Endothelial cell of umbilical vein (primary cell): Measurements from ENCODE around the gene CKS1B. TPM values are rescaled to one million over a fixed set of nuclear protein-coding genes. Genes with fewer than 3 reads are reported as not detected.

ENCODE experiments used
- BruUV-seq: library from RNA; stranded (reverse); fragments of 400-500 nt; replicated peaks from 2 replicates; lab custom pipeline; 2021; lab: Mats Ljungman, UMichigan
- CTCF ChIA-PET: fragments of 300-600, 350-600 bp; sonication (Branson Sonifier 250); formaldehyde crosslinking; loops from one replicate; lab custom pipeline; 2021; ENCODE audit warnings: antibody characterized with exemption, inconsistent platforms; lab: Charles Lee
- POLR2A ChIA-PET: fragments of 300-600, 350-600 bp; sonication (Branson Sonifier 250); formaldehyde crosslinking; loops from one replicate; lab custom pipeline; 2021; ENCODE audit warnings: antibody characterized with exemption, inconsistent platforms; lab: Charles Lee
- DNase-seq: peaks from one replicate; pipeline ENCODE4 v3.0.0-alpha.2; 2011; ENCODE audit warnings: low read depth, low spot score
- FAIRE-seq: peaks from 2 replicates; lab custom pipeline; 2011; peaks lifted over from hg19 to GRCh38; lab: Jason Lieb, UNC
- H2AFZ ChIP-seq: 2 replicates; pipeline ENCODE4 v1.6.0; 2012; ENCODE audit warnings: low read depth, low read length, control low read depth, inconsistent platforms
- H3K27ac ChIP-seq: 2 replicates; pipeline ENCODE4 v1.5.1; 2011; ENCODE audit warnings: low read depth, mild to moderate bottlenecking, control low read depth, low read length, moderate library complexity; ENCODE audit not compliant: insufficient read depth
- H3K27me3 ChIP-seq, 2 experiments: 2 replicates each; pipeline versions ENCODE4 v1.6.0 to v1.6.1; 2011; ENCODE audit warnings: low read length in 2 of 2, mixed read lengths in 1 of 2; ENCODE audit not compliant: control insufficient read depth in 2 of 2, insufficient read depth in 2 of 2
- H3K36me3 ChIP-seq, 2 experiments: 2 replicates in 1 of 2; 3 replicates in 1 of 2; pipeline ENCODE4 v1.5.1; 2011; ENCODE audit warnings: low read length in 2 of 2, mild to moderate bottlenecking in 1 of 2, moderate library complexity in 1 of 2; ENCODE audit not compliant: control insufficient read depth in 2 of 2, insufficient read depth in 2 of 2; ENCODE audit errors: extremely low read depth in 1 of 2
- H3K4me1 ChIP-seq: 3 replicates; pipeline ENCODE4 v1.5.1; 2011; ENCODE audit warnings: mild to moderate bottlenecking, low read length; ENCODE audit not compliant: control insufficient read depth, insufficient read depth; ENCODE audit errors: extremely low read depth
- H3K4me2 ChIP-seq: 2 replicates; pipeline ENCODE4 v1.6.1; 2011; ENCODE audit warnings: low read length, control low read depth, mixed read lengths; ENCODE audit not compliant: insufficient read depth
- H3K4me3 ChIP-seq, 3 experiments: fragments of 200-600 bp in 1 of 3; sonication (generic), shearing (Covaris generic) in 1 of 3; replicated peaks in 1 of 3; 2 replicates each; pipeline ENCODE4 v1.5.1; 2011 to 2016; ENCODE audit warnings: control low read depth in 3 of 3, low read length in 3 of 3, mild to moderate bottlenecking in 2 of 3, inconsistent platforms in 1 of 3, low read depth in 1 of 3, moderate library complexity in 1 of 3; ENCODE audit not compliant: insufficient read depth in 1 of 3
- H3K79me2 ChIP-seq: 2 replicates; pipeline ENCODE4 v1.6.0; 2012; ENCODE audit warnings: low read length, inconsistent platforms; ENCODE audit not compliant: control insufficient read depth, insufficient read depth
- H3K9ac ChIP-seq: replicated peaks from 2 replicates; pipeline ENCODE3; 2011; ENCODE audit warnings: low read length, control low read depth; ENCODE audit not compliant: insufficient read depth; ENCODE audit errors: extremely low read depth
- H3K9me1 ChIP-seq: replicated peaks from 3 replicates; pipeline ENCODE4 v1.6.0; 2011; ENCODE audit warnings: mild to moderate bottlenecking, low read length; ENCODE audit not compliant: control insufficient read depth, insufficient read depth; ENCODE audit errors: extremely low read depth
- H3K9me3 ChIP-seq: replicated peaks from 2 replicates; pipeline ENCODE4 v1.5.1; 2012; ENCODE audit warnings: low read length, inconsistent platforms; ENCODE audit not compliant: control insufficient read depth, insufficient read depth
- H4K20me1 ChIP-seq: replicated peaks from 2 replicates; pipeline ENCODE3; 2011; ENCODE audit warnings: mild to moderate bottlenecking, low read length; ENCODE audit not compliant: control insufficient read depth, insufficient read depth; ENCODE audit errors: extremely low read depth
- EZH2 ChIP-seq: IDR thresholded peaks from 2 replicates; pipeline ENCODE4 v1.6.1; 2012; ENCODE audit warnings: borderline replicate concordance, low read depth, mild to moderate bottlenecking, moderate library complexity, low read length, inconsistent platforms; ENCODE audit not compliant: severe bottlenecking
- FOS ChIP-seq: IDR thresholded peaks from 2 replicates; pipeline ENCODE4 v1.6.1; 2011; ENCODE audit warnings: mild to moderate bottlenecking, low read length, moderate library complexity, borderline replicate concordance; ENCODE audit not compliant: insufficient read depth
- GATA2 ChIP-seq: IDR thresholded peaks from 2 replicates; pipeline ENCODE4 v1.7.0; 2011; ENCODE audit warnings: low read depth, mild to moderate bottlenecking, moderate library complexity, mixed read lengths, low read length; ENCODE audit not compliant: insufficient read length, insufficient read depth
- JUN ChIP-seq: IDR thresholded peaks from 2 replicates; pipeline ENCODE4 v1.6.1; 2011; ENCODE audit warnings: borderline replicate concordance, low read depth; ENCODE audit not compliant: insufficient read length, insufficient read depth
- MYC ChIP-seq: IDR thresholded peaks from one replicate; pipeline ENCODE4 v1.6.1; 2011; ENCODE audit warnings: mild to moderate bottlenecking, low read depth, low read length
- POLR2A ChIP-seq: IDR thresholded peaks from 2 replicates; pipeline ENCODE4 v1.6.1; 2012; ENCODE audit warnings: low read depth, mild to moderate bottlenecking, control low read depth, low read length
- POLR2AphosphoS5 ChIP-seq: IDR thresholded peaks from 2 replicates; pipeline ENCODE4 v1.6.1; 2012; ENCODE audit warnings: low read depth, mild to moderate bottlenecking, control low read depth, low read length, moderate library complexity; ENCODE audit not compliant: insufficient read depth
- dilution Hi-C: fragments of 300-500 bp; cut with MboI; formaldehyde crosslinking; loops from one replicate; pipeline ENCODE4 v1.15.0; 2019; ENCODE audit warnings: low sequenced_read_pairs; ENCODE audit not compliant: extremely low pct_ligation_motif_present
- intact Hi-C: fragments of 100-400 bp; cut with micrococcal nuclease; formaldehyde crosslinking; loops from one replicate; pipeline ENCODE4 v1.10.0; 2022
- polyA plus RNA-seq, 4 experiments: library from polyadenylated mRNA; depleted of rRNA in 3 of 4; stranded (reverse) in 3 of 4; unstranded in 1 of 4; fragments of >200 nt; gene quantifications; 2 replicates each; pipeline versions ENCODE4 v1.2.1 to v1.2.3, GENCODE V29; 2011 to 2012; ENCODE audit warnings: missing spikeins in 1 of 4
- total RNA-seq: library from RNA; stranded (reverse); gene quantifications from 2 replicates; pipeline ENCODE4 v1.2.3, GENCODE V29; 2021
- TF ChIP-seq, protein P1 (sequence below), 2 donors: IDR thresholded peaks; 1 replicate in 1 of 2; 2 replicates in 1 of 2; pipeline ENCODE4 v1.5.1; 2011; ENCODE audit warnings: low read length in 2 of 2, mild to moderate bottlenecking in 2 of 2, moderate library complexity in 2 of 2, control low read depth in 1 of 2, inconsistent platforms in 1 of 2, low read depth in 1 of 2; ENCODE audit not compliant: insufficient read depth in 1 of 2; ENCODE audit errors: extremely low read depth in 1 of 2
- TF ChIP-seq, protein P2 (sequence below): IDR thresholded peaks from 2 replicates; pipeline ENCODE4 v1.6.1; 2011; ENCODE audit not compliant: insufficient read depth, insufficient read length

The CKS1B gene
- total and polyA plus RNA-seq, 2 donors (not counting 3 experiments of a cell fraction or from before 2014, with no cell fraction given), result 126 to 280 TPM

DNA sequence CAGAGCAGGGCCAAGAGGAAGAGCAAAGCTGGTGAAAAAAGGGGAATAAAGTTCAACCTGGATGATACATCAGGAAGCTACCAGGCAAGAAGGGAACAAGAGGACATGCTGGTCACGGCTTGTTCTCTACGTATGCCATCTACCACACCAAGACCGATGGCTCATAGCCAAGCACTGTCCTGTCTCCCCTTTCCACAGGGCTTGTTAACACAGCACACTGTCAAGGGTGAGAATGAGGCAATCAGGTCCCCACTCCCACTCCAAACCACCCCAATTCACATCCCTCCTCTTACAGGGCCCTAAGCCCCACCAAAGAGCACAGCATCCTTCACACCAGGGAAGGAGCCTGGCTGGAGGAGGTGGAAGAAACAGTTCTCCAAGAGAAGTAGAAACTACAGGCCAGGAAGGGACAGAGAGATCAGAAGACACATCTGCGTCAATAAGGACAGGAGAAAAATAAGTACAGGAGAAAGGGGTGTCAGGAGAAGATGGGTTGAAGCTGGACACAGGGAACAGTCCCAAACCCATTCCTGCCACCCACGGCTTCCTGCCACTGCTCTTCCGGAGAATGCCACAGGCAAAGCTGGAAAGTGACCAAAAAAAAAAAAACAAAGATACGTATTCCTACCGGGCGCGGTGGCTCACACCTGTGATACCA is 3.0 kb upstream of the CKS1B start:
- Histone ChIP-seq H3K79me2 (peaks cover 57% of the 10 kb centered on the region), H3K9me1 (no peaks in the 10 kb centered on the region), H3K27me3 (no peaks in the 10 kb centered on the region), H3K9me3 (no peaks in the 10 kb centered on the region), H3K4me1 (peaks cover 60% of the 10 kb centered on the region), H4K20me1 (no peaks in the 10 kb centered on the region), H3K27ac (peak overlapping the region; percentile 99), H2AFZ (no peak overlapping the region), H3K36me3 (peaks cover 2 to 7% of the 10 kb centered on the region in 2 experiments), H3K9ac (peak overlapping the region; percentile 92), H3K4me2 (peak overlapping the region; percentile 80), H3K4me3 (peak overlapping the region in 1 of 3 experiments; percentile 33)
- CTCF ChIA-PET, result interaction anchor here (0.8 to 8.5 kb wide), 15 partner anchors 10 to 120 kb away, joined by 3 to 81 read pairs (median 5); partner anchors contain the start of genes ADAM15, LENEP, PBXIP1 and PMVK
- BruUV-seq, result no TSS peak
- TF ChIP-seq JUN (no peak), POLR2A (peak; percentile 65)
- FAIRE-seq, result no peak
- POLR2A ChIA-PET, result interaction anchor here (1.0 to 2.7 kb wide), 5 partner anchors 11 to 46 kb away, joined by 3 to 24 read pairs (median 4); partner anchors contain the start of genes PBXIP1 and PYGO2
- no peak for DNase-seq
- intact Hi-C loops (loop anchor here (5.0 to 10.0 kb wide), 2 partner anchors 156 to 487 kb away; partner anchors contain the start of gene EFNA1), dilution Hi-C loops (no loop called here)

DNA sequence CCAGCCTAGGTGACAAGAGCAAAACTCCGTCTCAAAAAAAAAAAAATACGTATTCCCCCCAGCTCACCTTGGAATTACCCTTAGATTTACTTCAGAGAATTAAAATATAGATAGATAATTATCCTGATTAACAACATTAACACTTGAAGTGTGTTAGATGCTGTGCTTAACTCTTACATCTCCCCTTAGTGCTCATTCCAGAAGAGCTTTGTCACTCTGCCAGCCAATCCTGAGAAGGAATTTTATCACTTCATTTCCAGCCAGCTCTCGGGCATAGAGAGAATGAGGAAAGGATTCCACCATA is 2.3 kb upstream of the CKS1B start:
- CTCF ChIA-PET, result interaction anchor here (1.0 to 8.5 kb wide), 11 partner anchors 11 to 119 kb away, joined by 3 to 81 read pairs (median 11); partner anchors contain the start of genes ADAM15, LENEP, PBXIP1 and PMVK
- Histone ChIP-seq H3K79me2 (peaks cover 57% of the 10 kb centered on the region), H3K4me3 (peak overlapping the region in 2 of 3 experiments; percentile 5 to 31), H3K27ac (peak overlapping the region; percentile 99), H3K9me1 (no peaks in the 10 kb centered on the region), H3K9me3 (no peaks in the 10 kb centered on the region), H3K9ac (peak overlapping the region; percentile 92), H2AFZ (no peak overlapping the region), H3K36me3 (peaks cover 0 to 2% of the 10 kb centered on the region in 2 experiments), H3K4me2 (peak overlapping the region; percentile 80), H3K4me1 (peaks cover 57% of the 10 kb centered on the region), H3K27me3 (no peaks in the 10 kb centered on the region), H4K20me1 (no peaks in the 10 kb centered on the region)
- BruUV-seq, result no TSS peak
- DNase-seq (no peak), FAIRE-seq (no peak)
- intact Hi-C loops (loop anchor here (2.0 to 10.0 kb wide), 3 partner anchors 17 to 487 kb away; partner anchors contain the start of gene EFNA1), dilution Hi-C loops (no loop called here)
- POLR2A ChIA-PET, result interaction anchor here (1.2 to 2.7 kb wide), 4 partner anchors 11 to 29 kb away, joined by 3 to 24 read pairs (median 4); partner anchors contain the start of genes PBXIP1 and PYGO2
- TF ChIP-seq, protein P1, sequence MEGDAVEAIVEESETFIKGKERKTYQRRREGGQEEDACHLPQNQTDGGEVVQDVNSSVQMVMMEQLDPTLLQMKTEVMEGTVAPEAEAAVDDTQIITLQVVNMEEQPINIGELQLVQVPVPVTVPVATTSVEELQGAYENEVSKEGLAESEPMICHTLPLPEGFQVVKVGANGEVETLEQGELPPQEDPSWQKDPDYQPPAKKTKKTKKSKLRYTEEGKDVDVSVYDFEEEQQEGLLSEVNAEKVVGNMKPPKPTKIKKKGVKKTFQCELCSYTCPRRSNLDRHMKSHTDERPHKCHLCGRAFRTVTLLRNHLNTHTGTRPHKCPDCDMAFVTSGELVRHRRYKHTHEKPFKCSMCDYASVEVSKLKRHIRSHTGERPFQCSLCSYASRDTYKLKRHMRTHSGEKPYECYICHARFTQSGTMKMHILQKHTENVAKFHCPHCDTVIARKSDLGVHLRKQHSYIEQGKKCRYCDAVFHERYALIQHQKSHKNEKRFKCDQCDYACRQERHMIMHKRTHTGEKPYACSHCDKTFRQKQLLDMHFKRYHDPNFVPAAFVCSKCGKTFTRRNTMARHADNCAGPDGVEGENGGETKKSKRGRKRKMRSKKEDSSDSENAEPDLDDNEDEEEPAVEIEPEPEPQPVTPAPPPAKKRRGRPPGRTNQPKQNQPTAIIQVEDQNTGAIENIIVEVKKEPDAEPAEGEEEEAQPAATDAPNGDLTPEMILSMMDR (IDR thresholded peaks at IDR 0.05; ENCODE audit: extremely low read depth in 1 of 2, insufficient read depth in 1 of 2, low read depth in 1 of 2, low read length in 2 of 2), result no peak
- no peak for TF ChIP-seq GATA2
- TF ChIP-seq EZH2, result no peak
- TF ChIP-seq MYC, result no peak
- no peak for TF ChIP-seq JUN
- TF ChIP-seq FOS, result no peak
- TF ChIP-seq, protein P2, sequence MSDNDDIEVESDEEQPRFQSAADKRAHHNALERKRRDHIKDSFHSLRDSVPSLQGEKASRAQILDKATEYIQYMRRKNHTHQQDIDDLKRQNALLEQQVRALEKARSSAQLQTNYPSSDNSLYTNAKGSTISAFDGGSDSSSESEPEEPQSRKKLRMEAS, result no peak
- no peak for TF ChIP-seq POLR2A
- no peak for TF ChIP-seq POLR2AphosphoS5
